B cell (primary cell): Measurements from ENCODE around the gene FRMPD4.
A peak's percentile ranks its signal among the peaks of the same experiment; 100 is the strongest.

Experiments
- CTCF ChIP-seq: fragments of 200-600 bp; IDR thresholded peaks from one replicate; pipeline ENCODE4 v1.8.0; 2022; ENCODE audit warnings: antibody characterized with exemption, mild to moderate bottlenecking
- EZH2 ChIP-seq: IDR thresholded peaks from 2 replicates; pipeline ENCODE4 v1.6.1; 2012; ENCODE audit warnings: borderline replicate concordance, low read depth, mild to moderate bottlenecking, moderate library complexity, low read length; ENCODE audit not compliant: insufficient read depth, poor library complexity, severe bottlenecking

GRCh38 chrX:12701628-12702027, 563.4 kb downstream of the FRMPD4 start:
- TF ChIP-seq EZH2: no peak
- TF ChIP-seq CTCF: peak; percentile 58
